Left forelimb (tissue), 1 donor: ENCODE data around the gene IRAK1.
"Not testable (repeated sequence)": the region's sequence is repeated elsewhere in the genome, so short reads cannot be mapped to it uniquely, and the experiment has no call there.

ENCODE experiments used
- DNase-seq: peaks from one replicate; pipeline ENCODE4 v3.0.0-alpha.2; 2018; ENCODE audit warnings: low spot score

Gene IRAK1

DNA sequence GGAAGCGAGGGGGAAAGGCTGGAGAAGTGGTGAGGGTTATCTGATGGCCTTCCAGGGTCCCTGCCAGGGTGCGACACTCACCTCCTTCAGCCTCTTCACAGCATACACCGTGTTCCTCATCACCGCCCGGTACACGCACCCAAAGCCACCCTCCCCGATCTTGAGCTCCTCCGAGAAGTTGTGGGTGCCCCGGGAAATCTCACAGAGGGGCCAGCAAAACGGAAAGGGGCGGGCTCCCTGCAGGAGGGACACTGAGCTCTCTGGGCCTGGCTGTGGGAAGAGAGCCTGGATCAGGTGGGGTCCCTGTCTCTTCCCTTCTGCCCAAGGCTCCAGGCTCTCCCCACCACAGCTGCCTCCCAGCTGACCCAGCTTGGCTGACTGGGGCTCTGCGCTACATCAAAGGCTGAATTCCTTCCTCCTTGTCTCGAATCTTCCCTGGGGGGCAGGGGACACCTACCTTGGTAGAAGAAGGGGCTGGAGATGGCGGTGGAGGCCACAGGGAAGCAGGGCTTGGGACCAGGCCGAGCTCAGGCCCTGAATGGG is 1.1 kb downstream of the IRAK1 start:
- no peak for DNase-seq

DNA sequence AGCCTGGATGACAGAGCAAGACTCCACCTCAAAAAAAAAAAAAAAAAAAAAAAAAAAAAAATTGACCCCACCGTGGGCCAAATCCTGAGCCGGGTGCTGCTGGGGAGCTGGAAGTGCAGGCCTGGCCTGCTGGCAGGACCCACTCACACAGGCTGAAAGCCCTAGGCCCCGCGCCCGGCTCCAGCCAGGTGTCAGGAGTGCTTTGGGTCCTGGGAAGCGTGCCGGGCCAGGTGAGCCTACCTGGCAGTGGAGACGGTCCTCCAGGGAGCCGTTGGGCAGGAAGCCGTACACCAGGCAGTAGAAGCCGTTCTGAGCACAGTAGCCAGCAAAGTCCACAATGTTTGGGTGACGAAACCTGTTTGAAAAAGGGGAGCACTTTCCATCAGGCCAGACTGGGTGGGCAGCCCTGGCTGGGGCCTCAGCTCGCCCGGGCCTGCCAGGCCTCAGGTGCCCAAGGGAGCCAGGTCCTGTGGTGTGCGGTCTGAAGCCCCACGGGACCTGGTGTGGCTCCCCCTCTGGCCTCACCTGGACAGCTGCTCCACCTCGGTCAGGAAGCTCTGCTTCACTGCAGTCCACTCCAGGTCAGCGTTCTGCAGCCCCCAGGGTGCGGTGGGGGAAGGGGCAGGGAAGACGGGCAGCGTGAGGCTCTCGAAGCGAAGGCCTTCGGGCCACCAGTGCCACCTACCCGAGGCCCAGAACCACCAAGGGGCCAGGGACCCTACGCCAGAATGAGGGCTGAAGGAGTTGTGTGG is 1.8 kb downstream of the IRAK1 start:
- no peak for DNase-seq

DNA sequence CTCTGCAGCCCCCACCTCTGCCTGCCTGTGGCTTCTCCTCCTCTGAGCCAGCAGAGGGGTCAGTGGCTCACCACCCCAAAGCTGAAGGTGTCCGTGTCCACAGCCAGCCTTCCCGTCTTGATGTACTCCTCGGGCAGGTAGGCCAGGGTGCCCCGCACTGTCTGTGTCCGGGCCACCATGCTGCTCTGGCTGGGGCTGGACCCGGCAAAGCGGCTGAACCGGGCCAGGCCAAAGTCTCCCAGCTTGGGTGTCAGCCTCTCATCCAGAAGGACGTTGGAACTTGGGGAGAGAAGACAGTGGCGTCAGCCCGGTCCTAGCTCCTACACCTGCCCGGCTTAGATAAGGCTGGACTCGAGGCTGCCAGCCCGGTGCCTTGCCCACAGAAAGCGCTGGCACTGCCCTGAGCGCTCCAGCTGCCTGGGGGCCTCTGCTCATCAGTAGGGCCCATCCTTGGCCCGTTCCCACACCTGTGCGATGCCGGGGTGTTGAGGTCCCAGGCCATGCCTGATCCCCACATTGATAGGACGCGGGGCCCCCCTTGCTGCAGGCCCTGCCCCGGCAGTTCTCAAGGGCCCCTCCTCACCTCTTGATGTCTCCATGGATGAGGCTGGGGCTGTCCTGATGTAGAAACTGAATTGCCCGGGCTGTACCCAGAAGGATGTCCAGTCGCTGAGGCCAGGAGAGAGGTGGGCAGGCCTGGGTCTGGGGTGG is 3.2 kb downstream of the IRAK1 start:
- DNase-seq, result no peak

DNA sequence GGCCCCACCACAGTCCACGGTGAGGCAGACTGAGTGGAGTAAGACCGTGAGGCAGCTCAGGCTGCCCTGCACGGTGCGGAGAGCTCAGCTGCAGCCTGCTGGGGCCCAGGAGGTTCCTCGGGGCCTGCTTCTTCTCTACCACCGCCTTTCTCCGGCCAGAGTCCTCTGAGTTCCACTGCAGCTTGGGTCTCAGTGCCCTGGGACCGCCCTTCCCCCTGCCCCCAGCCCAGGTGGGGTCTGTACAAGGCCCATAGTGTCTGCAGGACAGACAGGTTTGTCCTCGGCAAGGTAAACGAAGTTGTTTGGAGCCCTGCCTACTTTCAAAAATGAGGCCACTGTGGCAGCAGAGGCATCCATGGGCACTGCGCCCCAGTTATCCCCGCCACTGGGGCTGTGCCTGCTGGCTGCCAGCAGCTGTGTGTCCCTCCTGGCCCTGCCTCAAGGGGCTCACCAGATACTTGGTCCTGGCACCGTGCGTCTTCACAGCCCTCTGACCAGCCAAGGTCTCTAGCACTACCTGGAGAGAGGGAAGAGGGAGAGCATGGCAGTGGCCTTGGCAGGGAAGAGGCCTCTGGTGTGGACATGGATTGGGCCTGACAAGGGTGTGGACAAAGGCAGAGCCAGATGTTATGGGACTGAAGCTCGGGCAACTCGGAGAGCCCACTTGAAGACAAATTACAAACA is 4.0 kb downstream of the IRAK1 start:
- DNase-seq, result no peak

DNA sequence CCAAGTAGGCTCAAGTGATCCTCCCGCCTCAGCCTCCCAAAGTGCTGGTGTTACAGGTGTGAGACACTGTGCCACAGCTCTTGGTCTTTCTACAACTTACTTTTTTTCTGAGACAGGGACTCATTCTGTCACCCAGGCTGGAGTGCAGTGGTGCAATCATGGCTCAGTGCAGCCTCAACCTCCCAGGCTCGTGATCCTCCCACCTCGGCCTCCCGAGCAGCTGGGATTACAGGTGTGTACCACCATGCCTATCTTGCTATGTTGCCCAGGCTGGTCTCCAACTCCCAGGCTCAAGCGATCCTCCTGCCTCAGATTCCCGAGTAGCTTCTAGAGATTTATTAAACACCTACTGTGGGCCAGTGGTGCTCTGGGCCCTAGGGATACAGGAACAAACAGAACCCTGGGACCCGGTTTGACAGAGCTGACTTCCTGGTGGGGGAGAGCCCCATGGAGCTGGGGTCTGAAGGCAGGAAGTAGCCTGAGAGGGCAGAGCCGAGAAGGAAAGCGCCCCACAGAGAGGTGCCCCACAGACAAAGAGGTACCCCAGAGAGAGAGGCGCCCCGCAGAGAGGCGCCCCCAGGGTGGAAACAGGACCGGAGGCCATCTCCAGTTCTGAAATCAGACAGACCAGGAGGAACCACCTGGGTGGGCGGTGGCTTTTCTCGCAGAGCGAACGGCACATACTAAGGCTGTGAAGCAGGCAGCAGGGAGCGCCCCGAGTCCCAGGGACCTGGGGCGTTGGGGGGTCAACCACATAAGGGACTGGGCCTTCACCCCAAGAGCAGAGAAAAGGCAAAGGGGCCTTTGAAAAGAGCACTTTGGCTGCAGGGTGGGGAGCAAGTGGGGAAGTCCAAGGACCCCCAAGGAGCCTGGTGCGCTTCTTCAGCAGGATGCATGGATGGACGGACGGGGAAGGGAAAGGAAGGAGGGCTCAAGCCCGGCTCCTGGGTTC is 5.0 kb downstream of the IRAK1 start:
- no peak for DNase-seq

DNA sequence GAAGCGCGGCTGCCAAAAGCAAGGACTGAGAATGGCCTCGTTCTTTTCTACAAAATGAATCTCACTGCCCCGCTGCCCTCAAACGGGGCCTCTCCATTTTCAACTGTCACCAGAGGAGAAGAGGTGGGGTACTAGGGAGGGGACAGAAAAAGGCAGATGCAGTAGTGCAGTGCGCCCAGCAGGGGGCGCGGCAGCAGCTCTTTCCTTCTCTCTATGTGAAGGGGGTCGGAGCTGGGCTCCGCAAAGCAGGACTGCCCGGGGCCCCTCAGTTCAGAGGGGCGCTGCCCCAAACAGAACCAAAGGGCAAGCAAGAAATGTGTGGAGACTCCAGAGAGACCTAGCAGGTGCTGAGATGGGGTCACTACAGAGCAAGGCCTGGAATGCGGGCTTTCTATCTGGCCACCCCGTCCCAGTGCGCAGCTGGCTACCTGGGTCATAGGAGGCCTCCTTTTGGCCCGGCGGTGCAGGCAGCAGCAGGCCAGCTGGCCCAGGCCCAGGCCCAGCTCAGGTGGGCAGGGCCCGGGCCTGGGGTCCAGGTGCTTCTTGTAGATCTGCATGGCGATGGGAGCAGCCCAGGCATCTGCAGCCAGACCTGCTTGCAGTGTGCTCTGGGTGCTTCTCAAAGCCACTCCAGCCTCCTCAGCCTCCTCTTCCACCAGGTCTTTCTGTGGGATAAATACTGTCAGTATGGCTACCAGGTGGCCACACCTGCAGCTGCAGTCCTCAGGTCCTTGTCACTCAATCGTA is 5.9 kb downstream of the IRAK1 start:
- peak; percentile 68 for DNase-seq

DNA sequence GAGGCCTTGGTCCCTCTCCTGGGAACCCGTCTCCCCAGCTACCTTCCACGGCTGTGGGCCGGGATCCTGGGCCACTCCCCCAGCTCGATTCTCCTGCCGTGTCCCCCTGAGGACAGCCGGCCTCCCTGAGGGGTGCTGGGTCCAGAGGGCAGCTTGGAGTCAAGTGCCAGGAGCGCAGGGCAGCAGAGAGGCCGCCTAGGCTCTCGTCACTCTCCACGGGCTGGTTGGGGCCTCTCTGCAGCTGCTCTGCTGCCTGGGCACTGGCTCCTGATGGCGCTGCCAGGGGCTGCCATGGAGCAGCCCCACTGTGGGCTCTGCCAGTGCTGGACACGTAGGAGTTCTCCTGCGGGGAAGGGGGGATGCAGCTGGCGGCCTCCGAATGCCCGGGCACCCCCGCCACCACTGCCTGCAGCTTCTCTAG is 6.7 kb downstream of the IRAK1 start:
- DNase-seq, result no peak

DNA sequence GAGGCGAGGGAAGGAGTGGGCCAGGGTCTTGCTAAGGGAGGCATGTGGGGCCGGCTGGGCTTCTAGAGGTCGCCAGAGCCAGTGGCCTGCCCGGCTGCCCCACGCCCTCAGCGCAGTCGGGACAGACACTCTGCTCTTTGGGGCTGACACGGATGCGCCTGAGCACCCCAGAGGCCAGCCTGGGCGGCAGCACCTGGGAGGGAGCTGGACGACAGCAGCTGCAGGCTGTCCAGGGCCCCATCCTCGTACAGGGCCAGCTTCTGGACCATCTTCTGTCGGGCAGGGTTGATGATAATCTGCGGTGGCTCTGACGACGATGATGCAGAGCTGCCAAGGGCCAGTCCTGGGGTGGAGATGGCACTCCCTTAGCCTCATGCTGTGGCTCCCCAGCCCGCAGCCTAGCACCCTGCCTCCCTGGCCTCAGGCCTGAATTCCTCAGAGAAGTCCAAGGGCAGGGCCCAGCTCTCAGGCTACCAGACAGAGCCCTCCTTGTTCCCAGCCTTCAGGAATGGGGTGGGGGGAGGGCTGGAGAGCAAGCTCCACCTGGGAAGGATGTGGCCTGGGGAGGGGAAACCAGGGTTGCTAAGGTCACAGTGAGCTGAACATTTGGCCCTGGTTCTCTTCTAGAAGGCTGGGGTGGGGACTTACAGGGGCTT is 7.2 kb downstream of the IRAK1 start:
- DNase-seq, result no peak

DNA sequence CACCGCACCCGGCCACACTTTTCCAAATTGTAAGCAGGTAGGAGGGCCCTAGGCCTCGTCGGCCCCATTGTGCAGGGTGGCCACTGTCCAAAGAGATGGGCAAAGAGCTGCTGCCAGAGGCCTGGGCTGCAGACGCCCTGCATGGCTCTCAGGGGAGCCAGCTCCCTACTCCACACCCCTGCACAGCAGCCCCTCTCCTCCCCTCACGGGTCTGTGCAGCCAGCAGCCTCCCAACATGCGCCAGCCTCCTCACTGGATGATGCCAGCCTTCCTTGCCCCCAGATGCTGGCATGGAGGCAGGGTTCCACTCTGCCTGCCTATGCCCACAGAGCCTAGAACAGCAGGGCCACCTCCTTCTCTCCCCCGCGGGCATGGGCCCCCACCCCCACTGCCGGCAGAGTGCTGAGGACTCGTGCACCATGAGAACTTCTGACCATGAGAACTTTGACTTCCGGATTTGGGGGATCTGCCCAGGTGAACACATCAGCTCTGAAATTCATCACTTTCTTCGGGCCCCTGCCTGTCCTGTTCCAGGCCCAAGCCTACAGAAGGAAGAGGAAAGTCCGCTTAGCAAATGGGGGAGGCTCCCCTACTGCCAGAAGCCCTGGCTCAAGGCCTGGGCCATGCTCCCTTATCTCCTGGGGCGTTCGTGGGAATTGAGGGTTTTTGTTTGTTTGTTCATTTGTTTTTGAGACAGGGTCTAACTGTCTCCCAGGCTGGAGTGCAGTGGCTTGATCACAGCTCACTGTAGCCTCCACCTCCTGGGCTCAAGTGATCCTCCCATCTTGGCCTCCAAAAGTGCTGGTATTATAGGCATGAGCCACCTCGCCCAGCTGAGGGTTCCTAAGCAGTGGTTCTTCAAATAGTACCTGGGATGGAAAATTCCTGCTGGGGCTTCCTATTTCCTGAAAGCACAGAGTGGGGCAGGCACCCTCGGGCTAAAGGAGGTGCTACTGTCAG is 8.0 kb downstream of the IRAK1 start:
- no peak for DNase-seq

DNA sequence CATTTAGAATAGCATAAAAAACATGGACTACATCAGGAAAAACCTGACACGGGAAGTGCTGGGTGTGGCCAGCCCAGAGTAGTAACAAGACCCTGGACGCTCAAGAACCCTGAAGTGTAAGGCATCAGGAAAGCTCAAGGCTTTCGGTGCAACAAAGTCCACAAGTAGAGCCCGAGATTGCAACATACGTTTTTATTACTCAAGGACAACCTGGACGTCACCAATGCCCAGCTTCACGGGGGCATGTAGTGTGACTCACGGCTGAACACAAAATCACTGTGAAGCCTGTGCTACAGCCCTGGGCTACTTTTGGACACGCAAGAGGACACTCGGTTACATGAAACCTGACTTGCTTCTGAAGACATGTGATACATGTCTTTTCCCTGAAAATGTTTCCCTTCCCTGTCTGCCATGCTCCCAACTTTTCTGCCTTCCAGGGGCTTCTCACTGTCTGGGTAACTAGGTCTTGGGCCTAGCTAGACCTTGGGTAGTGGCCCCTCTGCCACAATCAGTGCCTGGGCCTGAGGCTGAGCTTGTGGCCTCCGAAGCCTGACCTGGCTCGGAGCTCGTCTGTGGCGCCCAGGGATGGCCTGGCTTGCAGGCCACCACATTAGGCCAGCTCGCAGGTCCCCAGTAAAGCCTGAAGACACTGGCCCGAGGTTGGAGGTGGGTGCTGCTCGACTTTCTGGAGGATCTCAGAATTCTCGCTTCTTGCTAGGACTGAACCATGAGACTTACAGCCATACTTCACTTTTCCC is 9.2 kb downstream of the IRAK1 start:
- DNase-seq, result no peak

DNA sequence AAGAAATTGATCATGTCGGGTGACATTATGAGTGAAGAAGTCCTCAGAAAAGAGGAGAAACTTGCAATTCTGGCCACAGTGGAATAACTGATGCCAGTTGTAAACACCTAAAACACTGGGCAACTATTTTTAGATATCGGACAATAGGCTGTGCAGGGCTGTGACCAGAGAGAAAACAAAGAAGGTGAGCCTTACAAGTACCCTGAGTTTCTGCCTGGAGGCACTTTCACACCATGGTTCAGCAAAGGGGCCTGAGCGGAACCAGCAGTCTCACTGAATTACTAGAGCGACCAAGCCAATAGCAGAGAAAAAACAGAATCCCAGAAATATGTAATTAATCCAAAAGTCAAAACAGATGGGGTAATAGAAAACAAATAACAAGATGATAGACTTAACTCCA is 11.2 kb downstream of the IRAK1 start:
- no peak for DNase-seq

DNA sequence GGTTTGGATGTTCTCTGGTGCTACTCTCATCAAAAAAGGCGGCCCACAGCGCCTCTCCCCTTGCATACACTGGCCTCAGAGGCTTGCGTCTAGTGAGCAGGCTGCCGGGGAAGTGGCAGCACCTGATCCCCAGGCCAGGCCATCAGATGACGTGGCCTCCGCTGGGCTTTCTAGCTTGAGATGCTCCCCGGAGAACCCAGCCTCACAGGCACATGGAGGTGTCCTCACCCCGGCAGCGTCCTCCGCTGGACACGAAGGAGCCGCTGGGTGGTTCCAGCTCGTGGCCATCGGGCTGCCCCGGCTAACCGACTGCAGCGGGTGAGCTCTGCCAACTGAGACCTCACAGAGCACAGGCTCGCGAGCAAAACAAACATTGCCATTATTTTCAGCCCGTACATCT is 12.8 kb downstream of the IRAK1 start:
- no peak for DNase-seq

DNA sequence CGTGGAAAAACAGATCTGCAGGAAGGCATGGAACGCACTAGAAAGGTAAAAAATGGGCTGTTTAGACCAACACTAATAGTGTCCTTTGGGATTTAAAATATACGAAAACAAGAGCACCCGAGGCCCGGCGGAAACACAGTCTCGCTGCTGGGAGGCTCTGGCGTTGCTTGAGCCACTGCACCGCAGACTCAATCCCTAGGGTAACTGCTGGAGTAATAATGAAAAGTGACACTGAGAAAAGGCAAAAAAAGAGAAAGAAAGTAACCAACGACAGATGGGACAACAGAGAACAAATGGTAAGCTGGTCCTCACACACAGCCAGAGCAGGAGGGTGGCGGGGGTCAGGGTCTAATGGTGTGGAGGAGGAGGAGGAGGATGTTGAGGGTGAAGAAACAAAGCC is 15.4 kb downstream of the IRAK1 start:
- DNase-seq, result no peak

DNA sequence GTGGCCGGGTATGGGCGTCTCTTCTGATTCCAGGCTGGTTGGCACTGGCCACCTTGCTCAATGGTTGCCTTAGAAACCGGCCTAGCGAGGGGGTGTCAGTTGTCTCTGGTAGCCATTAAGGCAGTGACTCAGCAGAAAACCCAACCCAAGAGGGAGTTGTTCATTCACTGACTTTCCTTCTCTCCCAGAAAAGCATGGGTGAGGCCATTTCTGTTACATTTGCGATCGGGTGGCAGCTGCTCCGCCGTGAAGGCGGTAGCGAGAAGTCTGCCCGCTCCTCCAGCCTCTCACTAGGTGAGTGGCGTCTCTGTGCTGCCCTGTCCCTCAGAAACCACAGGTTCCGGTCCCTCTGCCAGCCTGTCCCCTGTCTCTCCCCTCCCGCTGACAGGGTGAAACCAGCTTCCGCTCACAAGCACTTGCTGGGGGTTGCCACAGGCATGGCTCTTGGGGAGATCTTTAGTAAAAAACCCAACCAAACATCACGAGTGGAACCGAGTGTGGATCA is 17.4 kb downstream of the IRAK1 start:
- DNase-seq, result no peak

DNA sequence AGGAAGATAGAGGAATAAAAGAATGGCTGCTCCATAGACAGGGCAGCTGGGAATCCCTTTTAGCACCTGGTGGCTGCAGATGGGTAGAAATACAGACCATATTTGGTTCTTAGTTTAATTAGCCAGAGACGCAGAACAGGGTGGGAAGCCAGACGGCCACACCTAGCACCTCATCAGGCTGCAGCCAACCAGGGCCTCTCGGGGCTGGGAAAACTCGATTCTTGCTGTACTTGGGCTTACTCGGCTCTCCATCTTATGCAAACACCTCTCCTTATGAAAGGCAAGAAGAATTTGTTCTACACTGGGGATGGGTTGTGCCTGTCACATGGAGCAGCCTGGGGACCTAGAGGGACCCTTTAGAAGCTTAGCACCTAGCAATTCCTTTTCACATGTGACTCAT is 19.7 kb downstream of the IRAK1 start:
- DNase-seq, result no peak

DNA sequence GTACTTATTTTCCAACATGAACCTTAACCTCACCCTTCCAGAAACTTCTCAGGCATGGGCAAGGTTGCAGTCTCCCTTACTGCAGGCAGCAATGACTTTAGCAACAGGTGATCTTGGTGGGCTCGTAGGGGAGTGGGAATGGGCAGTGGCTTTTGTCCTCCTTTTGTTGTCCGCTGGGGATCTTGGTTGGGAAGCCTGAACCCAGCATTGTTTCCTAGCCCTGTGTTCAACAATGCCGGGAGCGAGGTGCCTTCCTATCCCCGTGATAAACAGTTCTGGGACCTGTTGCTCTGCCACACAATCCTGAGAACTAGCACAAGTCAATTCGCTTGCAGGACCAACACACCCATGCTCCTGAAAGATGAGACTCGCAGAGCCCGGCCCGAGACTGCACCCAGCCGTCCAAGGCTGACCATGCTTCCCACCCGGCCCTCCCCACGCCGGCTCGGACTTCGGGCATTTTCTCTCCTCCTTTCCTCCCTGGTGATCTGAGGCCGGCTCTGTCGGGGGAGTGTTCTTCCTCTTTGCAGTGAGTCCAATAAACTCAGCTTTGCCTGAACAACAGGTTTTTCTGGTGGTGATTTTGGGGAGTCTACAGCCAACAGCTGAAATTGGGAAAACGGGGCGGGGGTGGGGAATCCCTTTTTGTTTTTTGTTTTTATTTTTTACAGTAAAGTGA is 20.2 kb downstream of the IRAK1 start:
- no peak for DNase-seq

DNA sequence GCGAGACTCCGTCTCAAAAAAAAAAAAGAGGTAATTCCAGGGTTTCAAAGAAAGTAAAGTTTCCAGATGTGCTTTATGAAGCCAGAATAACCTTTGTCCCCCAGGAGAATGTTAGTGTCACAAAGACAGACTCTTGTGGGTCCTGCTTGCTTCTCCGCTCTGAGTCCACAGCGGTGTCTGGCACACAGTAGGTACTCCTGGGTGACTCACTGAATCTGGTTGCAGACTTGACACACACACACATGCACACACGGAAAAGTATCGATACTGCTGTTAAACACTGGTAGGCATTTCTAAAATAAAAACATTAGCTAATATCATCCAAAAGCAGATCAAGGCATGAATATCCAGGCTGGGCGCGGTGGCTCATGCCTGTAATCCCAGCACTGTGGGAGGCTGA is 24.2 kb downstream of the IRAK1 start:
- no peak for DNase-seq

DNA sequence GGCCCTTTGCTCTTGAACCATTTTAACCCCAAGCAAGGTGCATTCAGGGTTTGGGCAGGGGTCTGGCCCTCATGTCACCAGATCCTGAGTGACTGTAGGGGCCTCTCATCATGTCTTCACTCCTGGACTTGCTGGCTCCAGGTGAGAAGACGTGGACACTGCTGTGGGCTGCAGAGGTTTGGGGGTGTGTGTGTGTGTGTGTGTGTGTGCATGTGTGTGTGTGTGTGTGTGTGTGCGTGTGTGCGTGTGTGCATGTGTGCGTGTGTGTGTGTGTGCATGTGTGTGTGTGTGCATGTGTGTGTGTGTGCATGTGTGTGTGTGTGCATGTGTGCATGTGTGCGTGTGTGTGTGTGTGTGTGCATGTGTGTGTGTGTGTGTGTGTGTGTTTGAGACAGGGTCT is 25.3 kb downstream of the IRAK1 start:
- DNase-seq, result not testable (repeated sequence)
